Myocyte (in vitro differentiated cells): ENCODE data around the gene DYRK3. TPM values are rescaled to one million over a fixed set of nuclear protein-coding genes. Genes with fewer than 3 reads are reported as not detected.

Source experiments
- total RNA-seq: library from RNA; depleted of rRNA; stranded (reverse); fragments of >200 nt; gene quantifications from 2 replicates; pipeline ENCODE4 v1.2.3, GENCODE V29; 2014

The DYRK3 gene
- total RNA-seq, 1 donor from 2014 or later = 11.5 TPM

Other genes with a start within 250 kb of the DYRK3 start
- 3.9 and 10.0 TPM in 2 replicates for gene IKBKE, start 165.1 kb upstream of the DYRK3 start, total RNA-seq
- gene RASSF5, start 128.0 kb upstream of the DYRK3 start, total RNA-seq = 0.11 and 0.16 TPM in 2 replicates
- gene EIF2D, start 23.1 kb upstream of the DYRK3 start, total RNA-seq = 36.7 and 42.7 TPM in 2 replicates
- 67.2 and 74.5 TPM in 2 replicates for gene MAPKAPK2, start 49.4 kb downstream of the DYRK3 start, total RNA-seq
- not detected in 2 replicates for gene IL19, start 135.2 kb downstream of the DYRK3 start, total RNA-seq
- not detected in 2 replicates for gene IL10, start 137.0 kb downstream of the DYRK3 start, total RNA-seq
- gene IL20, start 230.1 kb downstream of the DYRK3 start, total RNA-seq = not detected in 2 replicates